HG03571 (cell line): ENCODE data around the gene PDZRN4.
"Not testable (repeated sequence)": the region's sequence is repeated elsewhere in the genome, so short reads cannot be mapped to it uniquely, and the experiment has no call there.

Source experiments
- ATAC-seq: cut with Tn5 transposase; IDR thresholded peaks from one replicate; pipeline ENCODE4 v1.9.1; 2021; ENCODE audit not compliant: unreplicated experiment

Gene PDZRN4

GRCh38 chr12:41280341-41281095 lies 92.4 kb downstream of the PDZRN4 start:
- ATAC-seq, result not testable (repeated sequence)

- not testable (repeated sequence) for ATAC-seq
Measured at GRCh38 chr12:41285470-41285869, 97.3 kb downstream of the PDZRN4 start.

GRCh38 chr12:41286426-41286825 lies 98.3 kb downstream of the PDZRN4 start:
- no peak for ATAC-seq

DNA sequence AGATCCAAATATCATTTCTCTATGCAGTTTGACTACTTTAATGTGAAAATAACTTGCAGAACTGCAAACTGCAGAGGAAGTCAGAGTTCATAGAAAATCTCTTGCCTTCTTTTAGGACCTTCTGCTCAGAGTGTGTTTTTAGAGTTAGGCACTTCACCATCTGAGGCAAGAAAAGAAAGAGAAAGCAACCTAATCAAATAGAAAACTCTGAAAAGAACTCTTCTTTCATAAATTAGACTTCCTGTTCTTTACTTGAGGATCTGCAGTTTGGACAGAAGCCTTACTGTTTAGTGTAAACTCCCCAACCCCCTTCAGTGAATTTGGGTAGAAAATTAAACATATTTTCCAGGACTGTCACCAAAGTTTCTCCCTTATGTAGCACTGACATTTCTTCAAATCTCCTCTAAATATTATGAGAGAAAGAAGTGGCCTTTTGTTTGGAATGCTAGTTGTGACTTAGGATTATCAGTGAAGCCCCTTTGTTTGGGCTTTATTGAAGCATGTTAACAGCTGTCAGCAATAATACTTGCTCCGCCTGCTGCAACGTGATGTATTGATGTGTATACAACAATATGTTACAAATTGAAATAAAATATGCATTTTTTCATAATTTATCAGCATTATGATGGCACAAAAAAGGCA lies 99.5 kb downstream of the PDZRN4 start:
- no peak for ATAC-seq

DNA sequence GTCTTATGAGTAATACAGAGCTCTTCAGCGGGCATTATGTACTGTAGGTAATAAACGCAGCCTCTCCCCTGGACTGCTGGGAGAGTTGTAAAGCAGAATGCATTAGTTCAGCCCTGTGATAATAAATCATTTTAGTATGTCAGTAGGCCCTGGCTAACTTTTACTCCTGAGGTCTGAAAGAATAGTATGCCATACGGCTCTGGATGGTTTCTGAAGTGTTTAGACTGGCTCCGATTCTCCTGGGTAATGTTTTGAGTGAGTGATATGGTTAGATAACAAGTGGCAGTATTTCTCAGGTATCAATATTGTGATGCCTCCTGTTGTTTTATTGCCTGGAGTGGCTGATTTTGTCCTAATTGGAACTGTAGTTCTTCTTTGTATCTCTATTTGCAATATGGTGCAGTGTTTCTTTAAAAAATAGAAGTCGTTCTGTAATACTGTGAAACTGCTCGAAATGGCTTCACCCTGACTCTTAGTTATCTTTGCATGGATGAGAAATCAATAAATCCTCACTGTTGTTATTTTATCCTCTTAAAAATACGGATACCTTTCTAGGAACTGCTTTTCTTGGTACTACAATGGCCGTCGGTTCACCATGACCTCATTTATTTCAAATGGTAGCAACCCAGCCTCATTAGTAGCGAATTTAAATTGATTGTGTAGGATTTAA lies 100.2 kb downstream of the PDZRN4 start:
- ATAC-seq, result no peak

DNA sequence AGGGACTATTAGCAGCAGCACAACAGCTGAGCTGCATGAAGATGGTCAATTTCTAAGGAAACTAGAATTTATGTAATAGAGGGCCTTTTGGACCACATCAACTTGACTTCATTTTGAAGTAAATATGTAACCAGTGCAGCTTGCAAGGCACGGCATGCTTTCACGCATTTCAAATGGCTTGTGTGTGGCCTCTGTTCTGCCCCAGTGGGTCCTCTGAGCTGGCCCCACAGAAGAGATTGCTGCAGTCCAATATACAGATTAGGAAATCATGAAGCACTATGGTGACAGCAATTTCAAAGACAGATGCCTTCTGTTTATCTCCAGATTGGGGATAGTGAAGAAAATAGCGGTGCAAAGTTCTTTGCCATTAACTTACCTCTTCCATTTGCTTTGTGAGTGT lies 101.4 kb downstream of the PDZRN4 start:
- no peak for ATAC-seq

DNA sequence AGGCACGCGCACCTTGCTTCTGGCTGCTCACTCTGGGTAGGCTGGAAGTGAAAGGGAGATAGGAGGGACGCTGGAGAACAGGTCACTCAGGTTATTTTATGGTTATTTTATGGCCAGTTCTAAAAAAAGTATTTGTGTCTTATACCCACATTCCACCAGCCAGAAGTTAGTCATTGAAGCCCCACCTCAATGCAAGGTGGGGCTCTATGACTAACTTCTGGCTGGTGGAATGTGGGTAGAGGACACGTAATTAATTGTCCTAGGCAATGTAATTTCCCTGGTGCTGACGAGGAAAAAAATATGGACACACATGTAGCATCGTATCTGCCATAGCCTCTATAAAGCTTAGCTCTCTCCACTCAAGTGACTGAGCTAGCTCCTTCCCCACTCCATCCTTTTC lies 104.9 kb downstream of the PDZRN4 start:
- no peak for ATAC-seq

- ATAC-seq, result no peak
Measured at GRCh38 chr12:41293461-41293860, 105.3 kb downstream of the PDZRN4 start.

DNA sequence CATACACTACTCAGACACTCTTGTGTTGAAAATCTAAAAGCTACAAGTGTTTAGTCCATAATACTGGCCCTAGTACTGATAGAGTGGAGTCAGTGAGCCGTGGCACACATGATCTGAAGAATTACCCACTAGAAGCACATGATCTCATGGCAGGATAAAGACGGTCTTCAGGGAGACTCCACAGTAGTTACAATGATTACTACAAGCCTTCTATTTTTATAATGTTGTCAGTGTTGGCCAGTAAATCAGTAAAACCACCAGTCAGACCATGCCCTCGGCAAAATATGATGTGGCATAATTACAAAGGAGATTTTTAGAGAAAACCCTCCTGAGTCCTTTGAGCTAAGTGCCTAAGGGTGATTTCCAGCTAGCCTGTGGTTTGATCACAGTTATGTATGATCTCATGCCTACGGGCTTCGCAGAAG lies 114.9 kb downstream of the PDZRN4 start:
- ATAC-seq, result no peak

- ATAC-seq, result no peak
Measured at GRCh38 chr12:41304526-41304925, 116.4 kb downstream of the PDZRN4 start.

- ATAC-seq, result no peak
Measured at GRCh38 chr12:41310367-41310766, 122.2 kb downstream of the PDZRN4 start.

DNA sequence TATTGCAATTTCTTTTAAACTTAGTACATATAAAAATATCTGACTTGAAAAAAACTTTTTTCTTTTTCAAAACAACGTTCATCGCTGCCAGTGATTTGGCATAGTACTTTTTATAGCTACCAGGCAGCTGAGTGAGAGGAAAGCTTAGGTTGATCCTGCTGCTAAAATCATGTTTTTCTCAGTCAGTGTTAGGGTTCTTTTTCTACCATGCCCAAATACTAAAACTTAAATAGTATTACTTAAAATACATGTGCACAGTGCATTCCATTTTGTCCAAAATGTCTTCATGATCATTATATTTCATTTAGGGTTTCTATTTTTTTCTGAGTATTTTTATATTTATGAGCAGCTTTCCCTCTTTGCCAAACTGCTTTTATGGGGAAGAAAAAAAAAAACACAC lies 123.8 kb downstream of the PDZRN4 start:
- no peak for ATAC-seq

DNA sequence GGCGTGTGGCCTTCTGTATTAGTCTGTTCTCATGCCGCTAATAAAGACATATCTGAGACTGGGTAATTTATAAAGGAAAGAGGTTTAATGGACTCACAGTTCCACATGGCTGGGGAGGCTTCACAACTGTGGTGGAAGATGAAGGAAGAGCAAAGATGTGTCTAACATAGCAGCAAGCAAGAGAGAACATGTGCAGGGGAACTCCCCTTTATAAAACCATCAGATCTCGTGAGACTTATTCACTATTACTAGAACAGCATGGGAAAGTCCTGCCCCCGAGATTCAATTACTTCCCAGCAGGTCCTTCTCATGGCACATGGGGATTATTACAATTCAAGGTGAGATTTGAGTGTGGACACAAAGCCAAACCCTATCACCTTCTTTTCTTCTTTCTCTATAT lies 124.3 kb downstream of the PDZRN4 start:
- ATAC-seq, result not testable (repeated sequence)

DNA sequence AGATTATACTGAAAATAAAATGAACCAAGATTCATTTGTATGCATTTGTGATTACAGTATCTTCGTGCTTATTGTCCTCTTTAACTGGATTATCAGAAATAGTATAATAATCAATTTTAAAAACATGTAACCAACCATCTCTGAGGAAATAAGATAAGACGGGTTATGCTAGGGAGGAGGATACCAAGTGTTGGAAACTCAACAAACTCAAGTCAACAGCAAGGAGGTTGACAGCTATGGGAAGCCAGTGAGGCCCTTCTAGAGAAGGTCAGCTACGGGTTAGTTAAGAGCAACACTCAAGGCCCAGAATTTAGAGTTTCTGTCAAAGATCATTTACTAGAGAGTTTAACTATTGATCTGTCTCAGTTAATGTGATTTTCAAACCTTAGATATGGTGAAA lies 137.2 kb downstream of the PDZRN4 start:
- ATAC-seq, result no peak

DNA sequence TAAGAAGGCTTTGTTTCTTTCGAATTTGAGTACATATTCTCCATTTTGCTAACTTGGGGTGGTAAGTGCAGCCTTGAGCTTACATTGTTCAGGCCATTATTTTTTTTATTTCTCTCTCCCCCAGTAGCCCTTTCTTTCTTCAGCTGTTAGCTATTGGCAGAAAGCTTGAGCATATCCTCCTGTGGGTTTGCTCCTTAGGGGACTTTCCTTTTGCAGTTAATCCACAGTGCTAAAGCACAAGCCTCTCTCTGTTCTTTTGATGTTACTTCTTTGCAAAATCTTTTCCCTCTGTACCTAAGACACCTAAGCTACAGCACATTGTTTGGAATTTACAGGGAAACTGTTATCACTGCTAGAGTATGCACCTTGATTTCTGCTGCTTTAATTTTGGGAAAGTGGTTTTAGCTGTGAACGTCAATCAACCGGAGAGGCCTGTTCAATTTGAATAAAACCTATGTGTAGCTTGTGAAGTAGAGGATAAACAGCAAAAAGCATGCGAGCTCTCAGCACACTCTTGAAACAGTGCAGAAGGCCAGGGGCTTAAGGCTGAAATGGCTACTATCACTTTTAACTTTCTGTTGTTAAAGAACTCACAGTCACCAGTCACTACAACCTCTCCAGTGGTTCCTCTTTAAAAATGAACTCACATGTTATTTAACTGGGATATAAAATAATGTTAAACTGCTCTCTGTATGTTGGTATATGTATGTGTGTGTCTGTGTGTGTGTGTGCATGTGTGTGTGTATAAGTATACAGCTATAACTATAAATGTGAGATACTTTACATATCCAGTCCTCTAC lies 139.2 kb downstream of the PDZRN4 start:
- ATAC-seq, result no peak

- no peak for ATAC-seq
Measured at GRCh38 chr12:41333974-41334373, 145.9 kb downstream of the PDZRN4 start.

DNA sequence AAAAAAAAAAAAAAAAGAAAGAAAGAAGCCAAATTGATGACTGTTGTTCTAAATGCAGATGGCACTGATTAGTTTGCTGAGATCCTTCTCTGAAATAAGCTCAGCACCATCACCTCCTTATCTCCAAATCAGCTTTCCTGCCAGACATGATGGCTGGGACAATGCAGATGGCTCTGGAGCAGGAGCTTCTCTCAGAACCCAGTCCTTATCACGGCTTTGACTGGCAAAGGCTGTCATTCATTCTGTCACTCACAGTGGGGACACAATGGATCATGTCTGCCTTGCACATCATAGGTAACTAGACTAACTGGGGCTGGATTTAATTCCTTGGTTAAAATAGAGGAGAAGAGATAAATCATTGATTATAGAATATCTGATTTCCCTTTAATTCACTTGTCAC lies 146.3 kb downstream of the PDZRN4 start:
- ATAC-seq, result no peak

DNA sequence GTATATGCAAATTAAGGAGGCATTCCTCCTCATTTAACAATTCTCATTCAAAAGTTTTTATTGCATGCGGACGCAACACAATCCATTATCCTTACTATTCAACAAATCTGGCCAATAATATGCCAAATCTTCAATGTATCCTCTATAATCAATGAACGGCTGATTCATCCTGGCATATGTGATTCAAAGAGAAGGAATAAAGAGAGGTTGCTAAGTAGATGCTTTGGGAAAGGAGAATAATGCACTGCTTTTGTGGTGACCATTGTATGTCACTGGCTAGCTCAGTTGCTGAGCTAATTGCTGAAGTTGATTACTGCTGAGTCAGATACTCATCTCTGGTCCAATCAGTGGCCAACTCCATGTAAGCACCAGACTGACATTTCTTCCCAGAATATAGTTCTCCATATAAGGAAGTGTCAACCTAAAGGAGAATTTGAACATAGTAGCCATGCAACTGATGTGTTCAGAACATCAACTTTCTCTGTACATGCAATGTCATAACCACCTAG lies 148.0 kb downstream of the PDZRN4 start:
- no peak for ATAC-seq

DNA sequence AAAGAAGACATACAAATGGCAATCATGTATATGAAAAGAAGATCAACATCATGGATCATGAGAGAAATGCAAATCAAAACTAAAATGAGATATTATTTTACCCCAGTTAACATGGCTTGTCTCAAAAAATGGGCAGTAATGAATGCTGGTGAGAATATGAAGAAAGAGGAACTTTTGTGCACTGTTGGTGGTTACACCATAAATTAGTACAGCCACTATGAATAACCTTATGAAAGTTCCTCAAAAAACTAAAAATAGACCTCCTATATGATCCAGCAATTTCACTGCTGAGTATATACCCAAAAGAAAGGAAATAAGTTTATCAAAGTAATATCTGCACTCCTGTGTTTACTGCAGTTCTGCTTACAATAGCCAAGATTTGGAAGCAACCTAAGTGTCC lies 151.7 kb downstream of the PDZRN4 start:
- ATAC-seq, result no peak

- no peak for ATAC-seq
Measured at GRCh38 chr12:41344776-41345470, 156.8 kb downstream of the PDZRN4 start.

DNA sequence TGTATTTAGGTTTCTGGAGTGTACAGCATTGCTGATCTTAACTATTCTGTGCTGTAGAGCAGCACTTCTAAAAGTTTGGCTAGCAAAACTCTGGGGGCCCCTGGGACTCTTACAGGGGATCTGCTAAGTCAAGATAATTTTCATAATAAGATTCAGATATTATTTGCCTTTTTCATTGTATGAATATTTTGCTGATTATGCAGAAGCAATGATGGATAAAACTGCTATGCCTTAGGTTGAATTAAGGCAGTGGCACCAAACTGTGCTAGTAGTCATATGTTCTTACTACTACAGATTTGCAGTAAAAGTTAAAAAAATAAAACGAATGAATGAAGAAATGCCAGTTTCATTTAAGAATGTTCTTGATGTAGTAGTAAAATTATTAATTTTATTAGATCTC lies 160.1 kb downstream of the PDZRN4 start:
- ATAC-seq, result no peak
